ENCODE data around the gene CPT1C. TPM values are rescaled to one million over a fixed set of nuclear protein-coding genes. Genes with fewer than 3 reads are reported as not detected.

Gene CPT1C
- total RNA-seq, 1 donor from 2014 or later, result 48.8 TPM

DNA sequence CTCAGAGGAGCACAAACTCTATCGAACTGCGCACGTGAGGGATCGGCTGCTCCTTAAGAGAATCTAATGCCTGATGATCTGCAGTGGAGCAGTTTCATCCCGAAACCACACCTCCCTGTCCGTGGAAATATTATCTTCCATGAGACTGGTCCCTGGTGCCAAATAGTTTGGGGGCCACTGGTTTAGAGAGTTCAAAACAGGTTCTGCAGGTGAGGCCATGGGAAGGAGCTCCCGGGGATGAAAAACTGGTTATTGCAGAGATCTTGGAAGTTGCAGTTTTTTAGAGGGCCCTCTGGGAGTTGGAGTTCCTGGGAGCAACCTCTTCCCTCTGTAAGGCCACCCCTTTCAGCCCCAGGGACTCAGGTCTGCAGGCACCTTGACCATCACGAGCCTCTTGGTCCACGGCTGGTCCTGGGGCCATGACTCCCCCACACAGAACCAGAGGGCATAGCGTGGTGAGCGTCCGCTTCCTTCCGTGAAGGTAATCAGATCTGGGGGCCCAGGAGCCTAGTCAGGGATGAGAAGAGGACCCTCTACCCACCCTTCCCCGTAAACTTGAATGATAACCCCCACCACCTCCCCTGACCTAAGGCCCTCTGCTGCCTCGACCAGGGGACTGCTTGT is 30.5 kb upstream of the CPT1C start:
- Mint-ChIP-seq H3K9me3 (ENCODE audit: unreplicated experiment) (no peaks in the 10 kb centered on the region), H3K4me1 (ENCODE audit: unreplicated experiment) (peaks cover 11% of the 10 kb centered on the region), H3K4me3 (ENCODE audit: unreplicated experiment) (no peak overlapping the region), H3K36me3 (ENCODE audit: unreplicated experiment) (peaks cover 18% of the 10 kb centered on the region), H3K27me3 (ENCODE audit: unreplicated experiment) (no peaks in the 10 kb centered on the region), H3K27ac (ENCODE audit: unreplicated experiment) (no peak overlapping the region)
- DNase-seq (ENCODE audit: extremely low spot score, unreplicated experiment), result no peak
- TF ChIP-seq, protein P1, sequence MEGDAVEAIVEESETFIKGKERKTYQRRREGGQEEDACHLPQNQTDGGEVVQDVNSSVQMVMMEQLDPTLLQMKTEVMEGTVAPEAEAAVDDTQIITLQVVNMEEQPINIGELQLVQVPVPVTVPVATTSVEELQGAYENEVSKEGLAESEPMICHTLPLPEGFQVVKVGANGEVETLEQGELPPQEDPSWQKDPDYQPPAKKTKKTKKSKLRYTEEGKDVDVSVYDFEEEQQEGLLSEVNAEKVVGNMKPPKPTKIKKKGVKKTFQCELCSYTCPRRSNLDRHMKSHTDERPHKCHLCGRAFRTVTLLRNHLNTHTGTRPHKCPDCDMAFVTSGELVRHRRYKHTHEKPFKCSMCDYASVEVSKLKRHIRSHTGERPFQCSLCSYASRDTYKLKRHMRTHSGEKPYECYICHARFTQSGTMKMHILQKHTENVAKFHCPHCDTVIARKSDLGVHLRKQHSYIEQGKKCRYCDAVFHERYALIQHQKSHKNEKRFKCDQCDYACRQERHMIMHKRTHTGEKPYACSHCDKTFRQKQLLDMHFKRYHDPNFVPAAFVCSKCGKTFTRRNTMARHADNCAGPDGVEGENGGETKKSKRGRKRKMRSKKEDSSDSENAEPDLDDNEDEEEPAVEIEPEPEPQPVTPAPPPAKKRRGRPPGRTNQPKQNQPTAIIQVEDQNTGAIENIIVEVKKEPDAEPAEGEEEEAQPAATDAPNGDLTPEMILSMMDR (IDR thresholded peaks at IDR 0.05), result no peak

DNA sequence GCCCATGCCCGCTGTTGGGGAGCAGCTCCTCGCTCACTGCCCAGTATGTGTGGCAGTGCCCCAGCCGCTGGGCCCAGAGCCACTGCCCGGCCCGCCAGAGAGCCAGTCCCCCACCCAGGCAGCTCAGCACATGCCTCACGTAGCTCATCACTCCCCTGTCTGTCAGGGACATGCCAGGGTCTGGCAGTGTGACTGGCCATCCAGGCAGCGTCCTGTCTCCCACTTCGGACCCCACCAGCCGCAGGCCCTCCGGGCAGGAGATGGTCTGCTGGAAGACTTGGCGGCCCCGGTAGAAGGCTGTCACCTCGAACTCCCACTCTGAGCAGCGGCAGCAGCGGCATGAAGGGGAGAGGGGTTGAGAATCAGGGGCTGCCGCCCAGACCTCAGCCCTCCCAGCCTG is 28.9 kb upstream of the CPT1C start:
- Mint-ChIP-seq H3K27me3 (ENCODE audit: unreplicated experiment) (no peaks in the 10 kb centered on the region), H3K9me3 (ENCODE audit: unreplicated experiment) (no peaks in the 10 kb centered on the region), H3K27ac (ENCODE audit: unreplicated experiment) (no peak overlapping the region), H3K4me3 (ENCODE audit: unreplicated experiment) (peak overlapping the region; percentile 29), H3K36me3 (ENCODE audit: unreplicated experiment) (peaks cover 12% of the 10 kb centered on the region), H3K4me1 (ENCODE audit: unreplicated experiment) (peaks cover 22% of the 10 kb centered on the region)
- TF ChIP-seq, protein P1 (IDR thresholded peaks at IDR 0.05), result no peak
- no peak for DNase-seq (ENCODE audit: extremely low spot score, unreplicated experiment)

DNA sequence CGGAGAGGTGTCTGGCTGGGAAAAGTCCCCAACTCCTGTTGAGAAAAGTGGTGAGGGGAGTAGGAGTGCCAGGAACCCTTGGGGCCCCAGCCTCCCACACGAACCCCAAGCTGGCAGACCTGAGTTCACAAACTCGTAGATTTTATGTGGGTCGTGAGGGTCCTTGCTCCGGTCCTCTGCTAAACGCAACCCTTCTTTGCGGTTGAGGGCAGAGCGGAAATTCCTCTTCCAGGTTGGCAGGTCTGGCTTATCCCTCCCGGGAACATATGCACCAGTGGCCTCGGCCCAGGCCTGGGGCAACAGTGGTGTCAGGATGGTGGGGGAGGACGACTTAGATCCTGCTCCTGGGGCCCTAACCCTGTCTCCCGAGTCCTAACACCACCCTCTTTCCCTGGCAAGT is 27.7 kb upstream of the CPT1C start:
- TF ChIP-seq, protein P1 (IDR thresholded peaks at IDR 0.05), result no peak
- peaks cover 27% of the 10 kb centered on the region for H3K4me1 Mint-ChIP-seq (ENCODE audit: unreplicated experiment)
- peaks cover 6% of the 10 kb centered on the region for H3K36me3 Mint-ChIP-seq (ENCODE audit: unreplicated experiment)
- peak overlapping the region; percentile 94 for H3K27ac Mint-ChIP-seq (ENCODE audit: unreplicated experiment)
- no peak overlapping the region for H3K4me3 Mint-ChIP-seq (ENCODE audit: unreplicated experiment)
- no peaks in the 10 kb centered on the region for H3K9me3 Mint-ChIP-seq (ENCODE audit: unreplicated experiment)
- no peak for DNase-seq (ENCODE audit: extremely low spot score, unreplicated experiment)
- H3K27me3 Mint-ChIP-seq (ENCODE audit: unreplicated experiment), result no peaks in the 10 kb centered on the region

DNA sequence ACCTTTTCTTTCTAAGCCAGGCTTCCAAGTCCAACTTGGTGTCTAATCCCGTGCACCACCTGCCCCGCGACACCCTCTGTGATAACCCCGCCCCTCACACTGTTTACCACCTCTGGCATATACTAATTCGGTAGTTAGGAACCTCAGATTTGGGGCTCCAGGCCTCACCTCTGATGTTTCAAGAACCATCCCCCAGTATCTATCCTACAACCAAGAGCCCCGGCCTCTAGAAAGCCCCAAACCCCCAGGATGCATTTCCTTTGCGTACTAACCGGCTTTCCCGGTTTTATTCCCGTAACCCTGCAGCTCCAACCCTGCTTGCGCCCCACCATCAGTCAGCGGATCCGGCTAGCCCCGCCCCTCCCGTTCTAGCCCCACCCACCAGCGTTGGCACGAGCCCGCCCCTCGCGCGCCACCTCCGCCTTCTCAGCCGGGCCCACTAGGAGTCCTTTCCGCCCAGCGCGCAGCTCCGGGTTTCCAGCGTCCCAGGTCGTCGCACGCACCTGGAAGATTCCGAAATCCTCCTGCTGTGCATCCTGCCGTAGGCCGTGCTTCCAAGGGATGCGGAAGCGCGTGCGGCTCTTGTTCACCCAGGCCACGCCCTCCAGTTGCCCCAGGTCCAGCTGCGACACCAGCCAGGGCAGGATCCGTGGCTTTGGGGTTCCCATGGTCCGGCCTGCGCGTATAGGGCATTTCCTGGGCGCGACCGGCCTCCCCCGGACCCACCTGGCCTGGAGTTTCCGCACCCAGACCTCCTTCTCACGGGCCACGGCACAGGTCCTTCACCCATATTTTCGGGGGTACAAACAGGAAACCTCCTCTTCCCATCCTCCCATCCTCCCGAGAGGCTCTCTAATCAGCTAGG is 26.5 kb upstream of the CPT1C start:
- Mint-ChIP-seq H3K27ac (ENCODE audit: unreplicated experiment) (peak overlapping the region; percentile 94), H3K9me3 (ENCODE audit: unreplicated experiment) (no peaks in the 10 kb centered on the region), H3K36me3 (ENCODE audit: unreplicated experiment) (peaks cover 3% of the 10 kb centered on the region), H3K27me3 (ENCODE audit: unreplicated experiment) (no peaks in the 10 kb centered on the region), H3K4me1 (ENCODE audit: unreplicated experiment) (peaks cover 27% of the 10 kb centered on the region), H3K4me3 (ENCODE audit: unreplicated experiment) (peak overlapping the region; percentile 92)
- TF ChIP-seq, protein P1 (IDR thresholded peaks at IDR 0.05), result no peak
- DNase-seq (ENCODE audit: extremely low spot score, unreplicated experiment), result peak; percentile 93

DNA sequence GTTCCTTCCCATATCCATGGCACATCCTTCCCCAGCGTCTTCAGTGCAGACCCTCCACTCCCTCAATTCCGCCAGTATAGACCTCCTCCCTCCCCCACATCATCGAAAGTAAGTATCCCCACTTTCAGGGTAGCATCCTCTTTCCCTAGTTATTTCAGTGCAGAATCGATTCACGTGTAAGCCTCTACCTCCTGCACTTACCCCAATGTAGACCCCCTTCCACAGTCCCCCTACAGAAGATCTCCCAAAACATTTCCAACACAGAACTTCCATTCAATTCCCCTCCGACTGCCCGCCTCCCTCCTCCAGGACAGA is 25.9 kb upstream of the CPT1C start:
- H3K36me3 Mint-ChIP-seq (ENCODE audit: unreplicated experiment), result peaks cover 3% of the 10 kb centered on the region
- H3K9me3 Mint-ChIP-seq (ENCODE audit: unreplicated experiment), result no peaks in the 10 kb centered on the region
- peak overlapping the region; percentile 92 for H3K4me3 Mint-ChIP-seq (ENCODE audit: unreplicated experiment)
- no peaks in the 10 kb centered on the region for H3K27me3 Mint-ChIP-seq (ENCODE audit: unreplicated experiment)
- H3K4me1 Mint-ChIP-seq (ENCODE audit: unreplicated experiment), result peaks cover 27% of the 10 kb centered on the region
- H3K27ac Mint-ChIP-seq (ENCODE audit: unreplicated experiment), result peak overlapping the region; percentile 94
- DNase-seq (ENCODE audit: extremely low spot score, unreplicated experiment), result no peak
- TF ChIP-seq, protein P1 (IDR thresholded peaks at IDR 0.05), result no peak
